ENCODE data around the gene NTRK3.

- TF ChIP-seq POLR2A (IDR thresholded peaks at IDR 0.05; ENCODE audit: low read length) (no peak), GATA1 (IDR thresholded peaks at IDR 0.05; ENCODE audit: low read depth, low read length) (no peak)
Measured at GRCh38 chr15:88238618-88239430, 17.7 kb downstream of the NTRK3 start.

Data from erythroblast (primary cell).